ENCODE data around the gene TTBK1. TPM values are rescaled to one million over a fixed set of nuclear protein-coding genes. Genes with fewer than 3 reads are reported as not detected.
A peak's percentile ranks its signal among the peaks of the same experiment; 100 is the strongest.

Gene TTBK1
- total and polyA plus RNA-seq, 2 donors from 2014 or later = 0.26 to 0.31 TPM

GRCh38 chr6:43271103-43271815, 28.0 kb downstream of the TTBK1 start:
- no peaks in the 10 kb centered on the region for H3K36me3 ChIP-seq (ENCODE audit: control insufficient read depth in 2 of 3, insufficient read depth in 3 of 3, low read length in 3 of 3)
- H3K4me3 ChIP-seq (ENCODE audit: low read length in 3 of 3) = peak overlapping the region in 1 of 3 donors; percentile 35
- no peak for TF ChIP-seq CTCF (IDR thresholded peaks at IDR 0.05; ENCODE audit: borderline replicate concordance, extremely low read depth, insufficient read depth)
- H3K4me1 ChIP-seq (ENCODE audit: control insufficient read depth in 2 of 3, insufficient read depth in 2 of 3, low read depth in 1 of 3, low read length in 3 of 3) = peaks cover 6 to 33% (median 32%) of the 10 kb centered on the region in 3 donors
- no peaks in the 10 kb centered on the region for H3K27me3 ChIP-seq (ENCODE audit: control insufficient read depth, insufficient read depth, low read length)
- peak overlapping the region; percentile 51 to 71 for H3K27ac ChIP-seq (ENCODE audit: low read depth in 2 of 2, low read length in 2 of 2)
- no peak overlapping the region for H3K9ac ChIP-seq (ENCODE audit: low read length in 3 of 3)
- H3K9me3 ChIP-seq (ENCODE audit: control insufficient read depth in 2 of 3, insufficient read depth in 1 of 3, low read length in 3 of 3) = no peaks in the 10 kb centered on the region
- DNase-seq = peak in 1 of 5 donors; percentile 49
- FAIRE-seq = no peak
- intact Hi-C loops (cut with DNase I) = no loop called here

GRCh38 chr6:43271944-43272343, 28.7 kb downstream of the TTBK1 start:
- intact Hi-C loops (cut with DNase I) = no loop called here
- Histone ChIP-seq H3K4me1 (ENCODE audit: control insufficient read depth in 2 of 3, insufficient read depth in 2 of 3, low read depth in 1 of 3, low read length in 3 of 3) (peaks cover 6 to 37% (median 33%) of the 10 kb centered on the region in 3 donors), H3K9me3 (ENCODE audit: control insufficient read depth in 2 of 3, insufficient read depth in 1 of 3, low read length in 3 of 3) (no peaks in the 10 kb centered on the region), H3K27ac (ENCODE audit: low read depth in 2 of 2, low read length in 2 of 2) (peak overlapping the region in 1 of 2 donors; percentile 3), H3K4me3 (ENCODE audit: low read length in 3 of 3) (no peak overlapping the region), H3K9ac (ENCODE audit: low read length in 3 of 3) (no peak overlapping the region), H3K27me3 (ENCODE audit: control insufficient read depth, insufficient read depth, low read length) (peaks cover 2% of the 10 kb centered on the region), H3K36me3 (ENCODE audit: control insufficient read depth in 2 of 3, insufficient read depth in 3 of 3, low read length in 3 of 3) (no peaks in the 10 kb centered on the region)
- DNase-seq (no peak), FAIRE-seq (no peak)
- no peak for TF ChIP-seq CTCF (IDR thresholded peaks at IDR 0.05; ENCODE audit: borderline replicate concordance, extremely low read depth, insufficient read depth)

GRCh38 chr6:43273707-43274106, 30.4 kb downstream of the TTBK1 start:
- Histone ChIP-seq H3K27ac (ENCODE audit: low read depth in 2 of 2, low read length in 2 of 2) (no peak overlapping the region), H3K36me3 (ENCODE audit: control insufficient read depth in 2 of 3, insufficient read depth in 3 of 3, low read length in 3 of 3) (no peaks in the 10 kb centered on the region), H3K9me3 (ENCODE audit: control insufficient read depth in 2 of 3, insufficient read depth in 1 of 3, low read length in 3 of 3) (no peaks in the 10 kb centered on the region), H3K9ac (ENCODE audit: low read length in 3 of 3) (no peak overlapping the region), H3K4me1 (ENCODE audit: control insufficient read depth in 2 of 3, insufficient read depth in 2 of 3, low read depth in 1 of 3, low read length in 3 of 3) (peaks cover 6 to 31% (median 29%) of the 10 kb centered on the region in 3 donors), H3K27me3 (ENCODE audit: control insufficient read depth, insufficient read depth, low read length) (peaks cover 2% of the 10 kb centered on the region), H3K4me3 (ENCODE audit: low read length in 3 of 3) (no peak overlapping the region)
- no peak for DNase-seq
- FAIRE-seq = no peak
- TF ChIP-seq CTCF (IDR thresholded peaks at IDR 0.05; ENCODE audit: borderline replicate concordance, extremely low read depth, insufficient read depth) = no peak
- intact Hi-C loops (cut with DNase I) = no loop called here

Measured in kidney (tissue), 14 donors.